ENCODE results near the gene DNA2. TPM values are rescaled to one million over a fixed set of nuclear protein-coding genes. Genes with fewer than 3 reads are reported as not detected.
A peak's percentile ranks its signal among the peaks of the same experiment; 100 is the strongest.
"Not testable (repeated sequence)": the region's sequence is repeated elsewhere in the genome, so short reads cannot be mapped to it uniquely, and the experiment has no call there.

Gene DNA2
- total RNA-seq: 10 to 100 TPM; 15.1 to 27.1 (median 20.0) TPM

GRCh38 chr10:68471586-68472408, at the start of gene DNA2:
Gene DNA2, minus strand, starts transcription at chr10:68471973. Its CDS starts 109 bp downstream, at chr10:68471864.
- DNase-seq (peak; percentile 64), ATAC-seq (peak; percentile 93 to 94)
- H3K4me3 Mint-ChIP-seq: peak within 1 kb of the TSS; percentile 98
- peaks cover 19% of the 10 kb centered on the region for H3K4me1 Mint-ChIP-seq (ENCODE audit: low read depth)
- no peaks in the 10 kb centered on the region for H3K9me3 Mint-ChIP-seq
- H3K27me3 Mint-ChIP-seq (ENCODE audit: low read depth): no peaks in the 10 kb centered on the region
- no peaks in the 10 kb centered on the region for H3K36me3 Mint-ChIP-seq (ENCODE audit: insufficient read depth)

- not testable (repeated sequence) for DNase-seq; H3K27me3 Mint-ChIP-seq (ENCODE audit: low read depth); H3K9me3 Mint-ChIP-seq; H3K4me3 Mint-ChIP-seq; ATAC-seq; H3K4me1 Mint-ChIP-seq (ENCODE audit: low read depth)
- peaks cover 16% of the 10 kb centered on the region for H3K36me3 Mint-ChIP-seq (ENCODE audit: insufficient read depth)
Measured at GRCh38 chr10:68518609-68519008, 46.8 kb upstream of the DNA2 start.

- Mint-ChIP-seq H3K9me3 (no peaks in the 10 kb centered on the region), H3K4me1 (ENCODE audit: low read depth) (peaks cover 3% of the 10 kb centered on the region), H3K36me3 (ENCODE audit: insufficient read depth) (peaks cover 15% of the 10 kb centered on the region), H3K27me3 (ENCODE audit: low read depth) (no peaks in the 10 kb centered on the region), H3K4me3 (no peak overlapping the region)
- ATAC-seq (no peak), DNase-seq (no peak)
Measured at GRCh38 chr10:68517188-68517587, 45.4 kb upstream of the DNA2 start.

- no peak overlapping the region for H3K4me3 Mint-ChIP-seq
- no peaks in the 10 kb centered on the region for H3K27me3 Mint-ChIP-seq (ENCODE audit: low read depth)
- no peak for DNase-seq
- H3K4me1 Mint-ChIP-seq (ENCODE audit: low read depth): peaks cover 3% of the 10 kb centered on the region
- H3K9me3 Mint-ChIP-seq: no peaks in the 10 kb centered on the region
- peaks cover 12% of the 10 kb centered on the region for H3K36me3 Mint-ChIP-seq (ENCODE audit: insufficient read depth)
- ATAC-seq: no peak
Measured at GRCh38 chr10:68516766-68517165, 45.0 kb upstream of the DNA2 start.

GRCh38 chr10:68516216-68516615, 44.4 kb upstream of the DNA2 start:
- ATAC-seq; DNase-seq; H3K4me1 Mint-ChIP-seq (ENCODE audit: low read depth); H3K4me3 Mint-ChIP-seq; H3K27me3 Mint-ChIP-seq (ENCODE audit: low read depth); H3K9me3 Mint-ChIP-seq: not testable (repeated sequence)
- peaks cover 12% of the 10 kb centered on the region for H3K36me3 Mint-ChIP-seq (ENCODE audit: insufficient read depth)

GRCh38 chr10:68508090-68508489, 36.3 kb upstream of the DNA2 start:
- peaks cover 2% of the 10 kb centered on the region for H3K36me3 Mint-ChIP-seq (ENCODE audit: insufficient read depth)
- DNase-seq (no peak), ATAC-seq (no peak)
- no peaks in the 10 kb centered on the region for H3K4me1 Mint-ChIP-seq (ENCODE audit: low read depth)
- H3K27me3 Mint-ChIP-seq (ENCODE audit: low read depth): no peaks in the 10 kb centered on the region
- no peaks in the 10 kb centered on the region for H3K9me3 Mint-ChIP-seq
- H3K4me3 Mint-ChIP-seq: no peak overlapping the region

GRCh38 chr10:68506411-68506810, 34.6 kb upstream of the DNA2 start:
- no peak for ATAC-seq
- DNase-seq: no peak
- Mint-ChIP-seq H3K27me3 (ENCODE audit: low read depth) (no peaks in the 10 kb centered on the region), H3K9me3 (no peaks in the 10 kb centered on the region), H3K4me1 (ENCODE audit: low read depth) (no peaks in the 10 kb centered on the region), H3K4me3 (no peak overlapping the region), H3K36me3 (ENCODE audit: insufficient read depth) (peaks cover 2% of the 10 kb centered on the region)

GRCh38 chr10:68502846-68503245, 31.1 kb upstream of the DNA2 start:
- Mint-ChIP-seq H3K27me3 (ENCODE audit: low read depth) (no peaks in the 10 kb centered on the region), H3K4me3 (no peak overlapping the region), H3K36me3 (ENCODE audit: insufficient read depth) (peaks cover 20% of the 10 kb centered on the region)

GRCh38 chr10:68501691-68502090, 29.9 kb upstream of the DNA2 start:
- no peaks in the 10 kb centered on the region for H3K27me3 Mint-ChIP-seq (ENCODE audit: low read depth)
- ATAC-seq: no peak
- no peaks in the 10 kb centered on the region for H3K9me3 Mint-ChIP-seq
- no peak for DNase-seq
- H3K4me1 Mint-ChIP-seq (ENCODE audit: low read depth): no peaks in the 10 kb centered on the region
- H3K36me3 Mint-ChIP-seq (ENCODE audit: insufficient read depth): peaks cover 23% of the 10 kb centered on the region
- no peak overlapping the region for H3K4me3 Mint-ChIP-seq

More at GRCh38 chr10:68502846-68503245, 31.1 kb upstream of the DNA2 start:
- DNase-seq (no peak), ATAC-seq (no peak)
- Mint-ChIP-seq H3K4me1 (ENCODE audit: low read depth) (no peaks in the 10 kb centered on the region), H3K9me3 (no peaks in the 10 kb centered on the region)

- Mint-ChIP-seq H3K4me3 (no peak overlapping the region), H3K36me3 (ENCODE audit: insufficient read depth) (peaks cover 27% of the 10 kb centered on the region), H3K9me3 (no peaks in the 10 kb centered on the region), H3K4me1 (ENCODE audit: low read depth) (no peaks in the 10 kb centered on the region), H3K27me3 (ENCODE audit: low read depth) (no peaks in the 10 kb centered on the region)
- ATAC-seq (no peak), DNase-seq (no peak)
Measured at GRCh38 chr10:68499544-68499943, 27.8 kb upstream of the DNA2 start.

GRCh38 chr10:68496072-68496471, 24.3 kb upstream of the DNA2 start:
- H3K36me3 Mint-ChIP-seq (ENCODE audit: insufficient read depth): peaks cover 27% of the 10 kb centered on the region
- H3K4me3 Mint-ChIP-seq: no peak overlapping the region
- H3K27me3 Mint-ChIP-seq (ENCODE audit: low read depth): no peaks in the 10 kb centered on the region
- no peaks in the 10 kb centered on the region for H3K4me1 Mint-ChIP-seq (ENCODE audit: low read depth)
- ATAC-seq (no peak), DNase-seq (no peak)
- H3K9me3 Mint-ChIP-seq: no peaks in the 10 kb centered on the region

GRCh38 chr10:68492118-68492517, 20.3 kb upstream of the DNA2 start:
- ATAC-seq: no peak
- Mint-ChIP-seq H3K4me1 (ENCODE audit: low read depth) (no peaks in the 10 kb centered on the region), H3K27me3 (ENCODE audit: low read depth) (no peaks in the 10 kb centered on the region), H3K4me3 (no peak overlapping the region), H3K36me3 (ENCODE audit: insufficient read depth) (peaks cover 13% of the 10 kb centered on the region), H3K9me3 (no peaks in the 10 kb centered on the region)
- DNase-seq: no peak

- ATAC-seq (no peak), DNase-seq (no peak)
- Mint-ChIP-seq H3K4me3 (no peak overlapping the region), H3K36me3 (ENCODE audit: insufficient read depth) (peaks cover 11% of the 10 kb centered on the region), H3K27me3 (ENCODE audit: low read depth) (no peaks in the 10 kb centered on the region), H3K9me3 (no peaks in the 10 kb centered on the region), H3K4me1 (ENCODE audit: low read depth) (no peaks in the 10 kb centered on the region)
Measured at GRCh38 chr10:68489919-68490318, 18.1 kb upstream of the DNA2 start.

- no peaks in the 10 kb centered on the region for H3K9me3 Mint-ChIP-seq
- H3K4me1 Mint-ChIP-seq (ENCODE audit: low read depth): peaks cover 19% of the 10 kb centered on the region
- ATAC-seq (no peak), DNase-seq (no peak)
- no peak overlapping the region for H3K4me3 Mint-ChIP-seq
- H3K27me3 Mint-ChIP-seq (ENCODE audit: low read depth): no peaks in the 10 kb centered on the region
- H3K36me3 Mint-ChIP-seq (ENCODE audit: insufficient read depth): peaks cover 2% of the 10 kb centered on the region
Measured at GRCh38 chr10:68474021-68474420, 2.2 kb upstream of the DNA2 start.

GRCh38 chr10:68471063-68471585, 649 bp downstream of the DNA2 start:
- H3K36me3 Mint-ChIP-seq (ENCODE audit: insufficient read depth): no peaks in the 10 kb centered on the region
- ATAC-seq: peak in 1 of 2 donors; percentile 4
- H3K4me1 Mint-ChIP-seq (ENCODE audit: low read depth): peaks cover 19% of the 10 kb centered on the region
- no peak for DNase-seq
- H3K27me3 Mint-ChIP-seq (ENCODE audit: low read depth): no peaks in the 10 kb centered on the region
- H3K9me3 Mint-ChIP-seq: no peaks in the 10 kb centered on the region
- peak overlapping the region; percentile 98 for H3K4me3 Mint-ChIP-seq

All from activated T-cell treated with anti-CD3 and anti-CD28 coated beads, Interleukin-2, amount 50 U/mL, for 4 hours (primary cell).